IPS-18c (cell line): Measurements from ENCODE around the gene SYT5.
"Not testable (repeated sequence)": the region's sequence is repeated elsewhere in the genome, so short reads cannot be mapped to it uniquely, and the experiment has no call there.

ENCODE experiments used
- H3K4me3 ChIP-seq: 2 replicates; pipeline ENCODE4 v1.7.0; 2013; ENCODE audit warnings: low read depth, mild to moderate bottlenecking, low read length, moderate library complexity; ENCODE audit not compliant: insufficient read depth
- H3K9me3 ChIP-seq: one replicate; pipeline ENCODE4 v1.6.1; 2013; ENCODE audit warnings: mild to moderate bottlenecking, low read length, moderate library complexity; ENCODE audit not compliant: control insufficient read depth, insufficient read depth

SYT5 gene

DNA sequence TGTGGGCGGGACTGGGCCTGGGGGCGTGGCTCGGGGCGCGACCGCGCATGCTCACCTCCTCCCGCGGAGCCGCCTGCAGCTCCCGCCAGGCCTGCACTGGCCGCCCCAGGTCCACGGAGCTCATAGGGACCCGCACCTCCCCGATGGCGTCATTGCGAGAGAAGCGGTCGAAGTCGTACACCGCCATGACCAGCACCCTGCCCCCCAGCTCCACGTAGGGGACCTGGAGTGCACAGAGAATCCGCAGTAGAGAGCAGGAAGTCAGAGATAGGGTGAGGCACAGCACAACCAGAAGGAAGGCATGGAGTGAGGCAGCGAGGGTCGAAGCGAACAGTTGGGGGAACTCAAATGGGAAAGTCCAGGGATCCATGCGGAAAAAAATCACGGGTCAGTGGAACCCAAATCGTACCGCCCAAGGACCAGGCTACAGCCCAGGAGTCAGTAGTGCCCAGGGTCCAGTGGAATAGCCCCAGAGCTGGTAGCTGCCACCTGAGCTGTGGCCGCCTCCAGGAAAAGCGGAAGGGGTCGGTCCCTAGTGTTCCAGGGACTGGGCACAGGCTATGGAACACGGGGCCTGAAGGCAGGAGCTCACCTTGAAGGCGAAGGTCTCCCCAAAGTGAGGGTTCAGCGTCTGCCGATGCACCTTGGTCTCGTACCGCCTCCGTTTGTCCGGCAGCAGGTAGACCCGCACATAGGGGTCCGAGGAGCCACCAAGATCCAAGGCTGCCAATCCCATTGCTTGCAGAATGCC is 4.8 kb downstream of the SYT5 start:
- Histone ChIP-seq H3K9me3 (no peaks in the 10 kb centered on the region), H3K4me3 (peak overlapping the region; percentile 30; the same call in 1 of the 2 replicates)

- H3K4me3 ChIP-seq = peak overlapping the region; percentile 70
- no peaks in the 10 kb centered on the region for H3K9me3 ChIP-seq
These were observed 5.5 kb downstream of the SYT5 start for GRCh38 chr19:55174425-55175116.

DNA sequence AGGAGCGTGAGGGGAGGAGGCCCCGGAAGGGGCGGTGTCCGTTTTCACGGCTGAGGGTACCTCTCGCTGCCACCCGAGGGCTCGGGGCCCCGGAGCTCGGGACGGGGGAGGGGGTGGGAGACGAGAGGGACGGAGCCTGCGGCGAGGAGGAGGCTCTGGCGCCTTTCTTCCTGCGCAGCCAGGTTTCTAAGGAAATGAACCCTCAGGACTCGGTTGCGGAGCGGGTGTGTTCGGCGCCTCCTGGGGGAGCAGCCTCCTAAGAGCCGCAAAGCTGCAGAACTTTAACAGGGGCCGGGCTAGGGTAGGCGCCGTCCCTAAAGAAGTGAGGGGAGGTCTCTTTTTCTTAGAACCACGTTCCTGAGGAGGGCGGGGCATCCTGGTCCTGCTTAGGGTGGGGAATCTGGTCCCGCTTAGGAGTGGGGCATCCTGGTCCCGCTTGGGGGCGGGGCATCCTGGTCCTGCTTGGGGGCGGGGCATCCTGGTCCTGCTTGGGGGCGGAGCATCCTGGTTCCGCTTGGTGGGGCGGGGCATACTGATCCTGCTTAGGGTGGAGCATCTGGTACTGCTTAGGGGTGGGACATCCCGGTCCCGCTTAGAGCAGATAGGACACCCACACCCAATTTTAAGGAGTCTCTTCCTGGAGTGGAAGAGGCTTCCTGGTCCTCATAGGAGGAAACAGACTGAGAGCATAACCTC is 6.2 kb downstream of the SYT5 start:
- Histone ChIP-seq H3K4me3 (peak overlapping the region; percentile 70), H3K9me3 (no peaks in the 10 kb centered on the region)

GRCh38 chr19:55173186-55173713 is 6.8 kb downstream of the SYT5 start:
- no peaks in the 10 kb centered on the region for H3K9me3 ChIP-seq
- H3K4me3 ChIP-seq = peak overlapping the region; percentile 70

DNA sequence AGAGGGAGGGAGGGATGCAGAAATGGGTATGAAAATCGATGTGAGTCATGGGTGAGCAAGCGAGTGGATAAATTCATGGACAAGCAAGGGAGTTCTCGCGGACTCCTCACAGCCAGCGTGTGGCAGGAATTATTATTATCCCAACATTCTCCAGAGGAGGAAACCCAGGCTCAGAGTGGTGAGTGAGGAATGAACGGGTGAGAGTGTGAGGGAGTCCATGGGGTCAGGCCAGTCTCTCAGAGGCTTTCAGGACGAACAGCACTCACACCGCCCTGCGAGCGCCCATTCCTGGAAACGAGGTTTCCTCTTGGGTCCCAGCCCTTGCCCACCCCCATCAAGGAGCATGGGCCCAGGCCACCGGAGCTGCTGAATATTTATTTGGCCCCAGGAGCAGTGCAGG is 7.3 kb downstream of the SYT5 start:
- Histone ChIP-seq H3K9me3 (no peaks in the 10 kb centered on the region), H3K4me3 (peak overlapping the region; percentile 70)

- H3K9me3 ChIP-seq, H3K4me3 ChIP-seq: not testable (repeated sequence)
These were observed 7.8 kb downstream of the SYT5 start for GRCh38 chr19:55172318-55172717.

DNA sequence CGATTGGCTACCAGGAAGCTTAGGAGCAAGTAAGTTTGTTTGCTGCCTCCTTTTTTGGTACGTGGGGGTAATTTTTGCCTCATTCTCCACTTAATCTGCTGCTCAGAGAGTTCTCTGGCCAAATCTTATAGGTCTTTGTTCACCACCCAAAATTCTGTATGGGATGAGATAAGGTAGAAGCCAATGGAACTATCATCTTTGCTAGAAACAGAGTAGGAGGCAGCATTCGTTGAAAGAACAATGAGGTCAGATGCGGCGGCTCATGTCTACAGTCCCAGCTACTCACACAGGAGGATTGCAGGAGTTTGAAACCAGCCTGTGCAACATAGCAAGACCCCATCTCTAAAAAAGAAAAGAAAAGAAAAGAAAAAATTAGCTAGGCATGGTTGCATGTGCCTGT is 8.6 kb downstream of the SYT5 start:
- H3K9me3 ChIP-seq = no peaks in the 10 kb centered on the region
- H3K4me3 ChIP-seq = no peak overlapping the region

GRCh38 chr19:55169136-55169535 is 11.0 kb downstream of the SYT5 start:
- no peaks in the 10 kb centered on the region for H3K9me3 ChIP-seq
- no peak overlapping the region for H3K4me3 ChIP-seq

DNA sequence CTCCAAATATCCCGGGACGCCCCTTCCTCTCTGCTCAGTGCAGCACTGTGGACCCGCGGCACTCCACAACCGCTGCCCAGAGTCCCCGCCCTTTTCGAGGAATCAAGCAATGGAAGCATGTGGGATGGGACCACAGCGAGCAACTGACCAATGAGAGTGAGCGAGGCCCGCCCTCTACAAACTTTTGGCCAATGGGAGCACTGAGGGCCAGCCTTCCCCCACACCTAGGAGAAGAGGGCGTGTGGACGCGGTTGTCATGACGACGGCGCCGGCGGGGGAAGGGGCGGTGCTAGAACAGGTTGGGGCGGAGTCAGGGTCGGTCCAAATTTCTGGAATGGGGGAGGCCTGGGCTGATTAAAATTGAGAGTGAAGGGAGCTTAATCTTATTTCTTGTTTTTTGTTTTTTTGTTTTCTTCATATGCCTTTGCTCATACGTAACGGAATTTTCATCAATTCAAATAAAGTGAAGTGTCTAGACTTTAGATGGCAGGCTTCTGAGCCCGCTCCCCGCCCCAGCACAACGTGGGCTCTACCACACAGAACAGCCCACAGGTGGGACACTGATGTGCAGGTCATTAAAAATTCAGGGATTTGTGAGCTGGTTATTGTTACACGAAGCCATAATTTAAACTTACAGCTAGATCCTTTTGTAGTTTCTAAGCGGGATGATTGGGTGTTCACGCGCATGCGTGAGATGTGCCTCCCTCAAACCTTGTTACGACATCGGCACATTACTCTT is 13.4 kb downstream of the SYT5 start, which contains the start of gene DNAAF3:
Gene DNAAF3, minus strand, starts transcription at position 84 of the 739 bp plus-strand sequence. CDS start 200 bp downstream, outside the sequence.
- Histone ChIP-seq H3K9me3 (no peaks in the 10 kb centered on the region), H3K4me3 (peak within 1 kb of the TSS; percentile 72)

DNA sequence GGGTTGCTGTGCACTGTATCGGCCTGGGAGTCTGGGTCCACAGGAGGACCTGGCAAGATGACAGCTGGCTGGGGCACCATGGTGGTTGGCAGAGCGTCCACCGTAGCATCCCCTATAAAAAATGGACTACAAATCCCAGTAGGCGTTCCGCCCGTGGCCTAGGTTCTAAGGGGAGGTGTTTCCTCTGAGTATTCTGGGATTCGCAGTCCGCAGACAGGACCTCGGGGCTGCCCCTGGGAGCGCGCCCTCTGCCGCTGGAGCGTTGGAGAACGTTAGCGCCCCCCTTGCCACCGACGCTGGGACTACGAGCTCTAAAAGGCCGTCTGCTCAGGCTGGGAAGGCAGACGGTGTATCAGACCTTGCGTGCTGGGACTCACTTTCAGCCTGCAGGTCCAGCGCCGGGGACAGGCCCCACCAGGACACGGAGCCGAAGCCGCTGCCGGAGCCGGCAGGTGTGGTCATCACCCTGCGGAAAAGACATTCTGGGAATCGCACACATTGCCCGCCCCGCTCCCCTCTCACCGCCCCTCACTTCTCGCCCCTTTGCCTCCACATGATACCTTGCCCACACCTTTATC is 14.0 kb downstream of the SYT5 start:
- Histone ChIP-seq H3K4me3 (peak overlapping the region; percentile 72), H3K9me3 (no peaks in the 10 kb centered on the region)

GRCh38 chr19:55161571-55162322 is 18.3 kb downstream of the SYT5 start:
- Histone ChIP-seq H3K9me3 (no peaks in the 10 kb centered on the region), H3K4me3 (0 out of 2 replicates have a peak overlapping the region, but pooled peaks have one; percentile 24)

- H3K9me3 ChIP-seq = no peaks in the 10 kb centered on the region
- peak overlapping the region; percentile 24; the same call in 1 of the 2 replicates for H3K4me3 ChIP-seq
These were observed 19.1 kb downstream of the SYT5 start for GRCh38 chr19:55160986-55161365.

- no peak overlapping the region for H3K4me3 ChIP-seq
- H3K9me3 ChIP-seq = no peaks in the 10 kb centered on the region
These were observed 19.7 kb downstream of the SYT5 start for GRCh38 chr19:55160128-55160985.

GRCh38 chr19:55158848-55159749 is 21.0 kb downstream of the SYT5 start:
- Histone ChIP-seq H3K4me3 (no peak overlapping the region), H3K9me3 (no peaks in the 10 kb centered on the region)
